NCI-H748 treated with DMSO at 0.1 percent for 48 hours (cell line): ENCODE data around the gene NEURL1.
"Not testable (repeated sequence)": the region's sequence is repeated elsewhere in the genome, so short reads cannot be mapped to it uniquely, and the experiment has no call there.

Experiments
- DNase-seq: peaks from one replicate; lab custom pipeline; 2025; lab: John Stamatoyannopoulos, UW

Gene NEURL1

DNA sequence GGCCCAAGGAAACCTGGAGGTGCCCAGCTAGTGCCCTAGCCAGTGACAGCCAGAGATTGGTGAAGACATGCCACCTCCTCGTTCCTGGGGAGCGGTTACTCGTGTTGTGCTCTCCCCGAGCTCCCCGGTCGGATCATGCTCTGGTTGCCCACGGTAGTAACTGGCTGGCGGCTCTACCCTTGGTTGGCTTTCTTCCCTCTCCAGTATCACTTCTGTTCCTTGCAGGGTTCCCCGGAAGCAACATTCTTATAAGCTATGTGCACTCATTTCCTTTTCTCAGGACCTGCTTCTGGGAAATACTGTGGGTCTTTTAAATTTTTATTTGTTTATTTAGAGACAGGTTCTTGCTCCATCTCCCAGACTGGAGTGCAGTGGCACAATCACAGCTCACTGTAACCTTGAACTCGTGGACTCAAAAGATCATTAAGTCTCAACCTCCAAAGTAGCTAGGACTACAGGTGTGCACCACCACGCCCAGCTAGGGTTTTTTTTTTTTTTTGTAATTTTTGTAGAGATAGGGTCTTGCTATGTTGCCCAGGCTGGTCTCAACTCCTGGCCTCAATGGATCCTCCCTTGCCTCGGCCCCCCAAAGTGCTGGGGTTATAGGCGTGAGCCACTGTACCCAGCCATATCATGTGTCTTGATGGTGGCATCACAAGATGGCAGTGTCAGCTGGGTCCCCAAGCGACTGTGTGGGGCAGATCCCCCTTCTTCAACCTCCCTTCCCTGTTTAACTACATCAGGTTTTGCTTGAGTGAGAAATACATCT, 27.9 kb upstream of the NEURL1 start:
- no peak for DNase-seq

DNA sequence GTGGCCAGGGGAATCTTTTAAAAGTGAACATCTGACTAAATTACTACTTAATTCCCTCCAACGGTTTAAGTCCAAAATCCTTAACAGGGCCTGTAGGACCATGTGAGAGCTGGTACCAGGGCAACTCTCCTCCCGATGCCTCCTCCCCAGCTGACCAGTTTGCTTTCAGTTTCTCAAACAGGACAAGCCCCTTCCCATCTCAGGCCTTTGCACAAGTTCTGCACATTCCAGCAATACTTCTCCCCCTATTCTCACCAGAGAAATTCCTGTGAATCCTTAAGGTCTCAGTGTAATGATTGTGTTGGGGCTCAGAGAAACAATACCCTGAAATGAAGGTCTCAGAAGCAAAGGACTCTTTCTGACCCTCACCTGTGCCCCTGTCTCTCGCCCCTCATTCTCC, 26.8 kb upstream of the NEURL1 start:
- no peak for DNase-seq

GRCh38 chr10:103467406-103467805, 26.1 kb upstream of the NEURL1 start:
- no peak for DNase-seq

- DNase-seq, result no peak
Measured at GRCh38 chr10:103469201-103469600, 24.3 kb upstream of the NEURL1 start.

DNA sequence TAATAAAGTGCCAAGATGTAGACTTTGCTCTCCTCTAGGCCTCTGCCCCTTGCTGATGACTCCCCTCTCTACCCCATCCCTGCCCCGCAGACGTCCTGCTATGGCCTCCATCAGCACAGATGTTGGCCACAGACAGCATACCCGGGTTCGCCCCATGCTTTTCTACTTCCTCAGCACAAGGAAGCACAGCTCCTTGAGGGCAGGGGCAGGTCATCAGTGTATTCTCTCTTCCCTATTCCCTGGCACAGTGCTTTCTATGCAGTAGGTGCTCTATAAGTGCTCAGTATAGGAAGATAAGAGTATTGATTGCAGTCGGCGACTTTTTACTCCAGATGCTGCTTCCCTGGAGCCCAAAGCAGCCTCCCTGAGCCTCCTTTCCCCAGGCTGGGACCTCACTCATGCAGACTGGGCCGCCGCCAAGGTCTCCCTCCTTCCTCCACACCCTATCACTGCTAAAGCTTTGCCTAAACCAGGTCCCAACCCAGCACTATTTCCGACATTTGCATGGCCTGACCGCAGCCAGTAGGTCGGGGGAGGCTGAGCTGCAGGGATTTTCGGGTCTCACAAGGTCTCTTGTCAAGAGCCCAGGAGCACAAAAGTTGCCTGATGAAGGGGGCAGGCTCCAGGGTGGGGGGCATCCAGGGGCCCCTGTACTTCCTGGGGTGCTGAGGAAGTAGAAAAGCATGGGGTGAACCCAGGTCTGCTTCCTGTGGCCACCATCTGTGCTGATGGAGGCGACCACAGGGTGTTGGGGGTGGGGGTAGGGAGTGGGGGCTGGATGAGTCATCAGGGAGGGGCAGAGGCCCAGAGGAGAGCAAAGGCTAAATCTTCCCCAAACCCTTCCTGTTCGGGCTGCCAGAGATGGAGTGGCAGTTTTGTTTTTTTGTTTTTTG, 22.5 kb upstream of the NEURL1 start:
- DNase-seq, result no peak

DNA sequence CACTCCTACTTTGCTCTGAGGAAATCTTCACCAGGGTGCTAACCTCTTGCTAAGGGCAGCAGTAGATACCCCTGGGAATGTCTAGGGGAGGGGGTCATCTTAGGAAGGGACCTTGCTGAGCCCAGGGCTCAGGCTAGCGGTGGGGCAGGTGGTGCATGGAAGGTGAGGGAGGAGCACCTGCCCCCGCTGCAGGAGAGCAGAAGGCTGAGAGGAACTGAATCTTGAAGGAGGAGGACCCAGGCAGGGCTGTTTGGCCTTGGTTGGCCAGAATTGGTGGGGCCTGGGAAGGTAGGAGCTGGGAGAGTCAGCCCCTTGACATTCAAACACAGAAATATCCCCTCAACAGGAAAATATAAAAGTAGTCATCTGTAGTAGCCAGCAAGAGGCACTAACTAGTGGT, 21.5 kb upstream of the NEURL1 start:
- DNase-seq, result no peak

DNA sequence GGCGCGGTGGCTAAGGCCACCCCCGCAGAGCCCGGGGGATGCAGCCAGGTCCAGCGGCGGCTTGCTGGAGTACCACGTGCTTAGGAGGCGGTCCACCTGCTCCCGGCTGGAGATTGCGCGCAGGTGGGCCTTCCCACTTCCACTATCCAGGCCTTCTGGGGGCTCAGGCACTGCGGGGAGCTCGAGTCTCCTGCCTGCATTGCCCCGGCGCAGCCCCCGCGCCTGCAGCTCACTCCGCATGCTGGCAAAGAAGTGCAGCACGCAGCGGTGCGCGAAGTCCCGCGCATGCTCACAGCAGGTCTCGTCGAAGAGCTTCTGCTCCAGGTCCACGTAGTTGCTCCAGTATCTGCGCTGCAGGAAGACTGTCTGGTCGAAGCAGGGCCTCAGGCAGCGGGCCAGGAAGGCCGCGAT, 20.2 kb upstream of the NEURL1 start:
- no peak for DNase-seq

DNA sequence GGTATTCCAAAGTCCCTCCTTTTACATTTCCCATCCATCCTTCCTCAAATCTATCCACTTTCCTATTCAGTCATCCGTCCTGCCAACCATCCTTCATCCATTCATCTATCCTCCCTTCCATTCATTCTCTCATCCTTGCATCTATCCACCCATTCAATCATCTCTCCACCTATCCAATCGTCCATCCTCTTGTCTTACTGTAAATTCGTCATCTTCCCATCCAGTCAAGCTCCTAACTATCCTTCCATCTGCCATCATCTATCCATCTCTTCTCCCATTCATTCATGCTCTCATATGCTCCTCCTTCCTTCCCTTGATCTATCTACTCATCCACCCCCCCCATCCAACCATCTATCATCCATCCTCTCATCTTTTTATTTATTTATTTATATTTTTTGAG, 19.4 kb upstream of the NEURL1 start:
- no peak for DNase-seq

DNA sequence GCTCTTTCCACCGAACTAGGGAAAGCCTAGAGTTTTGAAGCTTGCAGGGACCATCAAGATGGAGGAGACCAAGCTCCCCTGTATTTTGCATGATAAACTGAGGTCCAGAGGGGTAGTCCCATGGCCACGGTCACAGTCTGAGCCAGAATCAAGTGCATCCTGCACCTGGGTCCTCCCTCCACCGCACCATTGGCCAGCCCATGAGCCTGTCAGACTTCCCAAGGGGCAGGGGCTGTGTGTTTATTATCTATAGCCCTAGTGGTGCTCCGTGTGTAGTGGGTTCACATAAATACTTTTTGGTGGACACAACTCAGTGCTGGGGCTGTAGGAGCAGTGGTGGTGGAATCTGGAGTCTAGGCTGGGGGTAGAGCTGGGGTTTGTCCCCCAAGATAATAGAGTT, 18.1 kb upstream of the NEURL1 start:
- DNase-seq, result no peak

GRCh38 chr10:103476046-103476768, 17.3 kb upstream of the NEURL1 start:
- DNase-seq, result no peak

DNA sequence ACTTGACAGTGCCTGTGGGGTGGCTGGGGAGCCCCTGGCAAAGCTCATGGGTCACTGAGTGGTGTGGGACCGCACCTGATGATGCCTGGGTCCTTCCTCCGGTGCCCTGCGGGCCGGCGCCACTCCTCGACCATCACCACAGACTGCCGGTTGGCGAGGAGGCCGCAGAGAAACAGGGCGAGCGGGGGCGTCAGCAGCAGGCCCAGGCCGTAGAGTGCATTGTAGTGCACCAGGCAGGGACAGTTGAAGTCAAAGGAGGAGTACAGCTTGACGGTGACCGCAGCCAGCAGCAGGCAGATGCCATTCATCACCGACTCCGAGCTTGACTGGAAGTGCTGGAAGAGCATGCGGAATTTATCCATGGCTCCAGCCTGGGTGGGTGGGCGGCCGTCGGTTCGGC, 14.8 kb upstream of the NEURL1 start:
- DNase-seq, result no peak

GRCh38 chr10:103479135-103479534, 14.4 kb upstream of the NEURL1 start, which contains the start of gene CALHM3:
Gene CALHM3, minus strand, starts transcription at chr10:103479240. Its CDS starts 208 bp downstream, at chr10:103479032.
- no peak for DNase-seq

DNA sequence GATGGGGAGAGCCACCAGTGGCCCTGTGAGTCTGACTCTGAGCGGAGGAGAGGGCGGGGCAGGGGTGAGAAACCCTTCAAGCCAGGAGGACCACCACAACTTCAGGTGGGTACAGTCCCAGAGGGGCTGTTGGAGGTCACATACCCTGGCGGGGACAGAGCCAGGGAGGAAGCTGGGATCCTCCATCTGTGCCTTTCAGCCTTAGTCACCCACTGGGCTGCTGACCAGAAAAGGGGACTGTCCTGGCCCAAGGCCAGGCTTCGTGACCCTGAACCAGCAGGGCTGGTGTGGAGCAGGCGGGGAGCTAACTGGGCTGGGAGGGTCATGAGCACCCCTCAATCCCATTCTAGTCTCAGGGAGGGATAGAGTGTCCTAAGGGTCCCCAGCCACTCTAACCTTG, 13.0 kb upstream of the NEURL1 start:
- DNase-seq, result no peak

GRCh38 chr10:103481974-103482531, 11.5 kb upstream of the NEURL1 start:
- DNase-seq, result peak; percentile 49

DNA sequence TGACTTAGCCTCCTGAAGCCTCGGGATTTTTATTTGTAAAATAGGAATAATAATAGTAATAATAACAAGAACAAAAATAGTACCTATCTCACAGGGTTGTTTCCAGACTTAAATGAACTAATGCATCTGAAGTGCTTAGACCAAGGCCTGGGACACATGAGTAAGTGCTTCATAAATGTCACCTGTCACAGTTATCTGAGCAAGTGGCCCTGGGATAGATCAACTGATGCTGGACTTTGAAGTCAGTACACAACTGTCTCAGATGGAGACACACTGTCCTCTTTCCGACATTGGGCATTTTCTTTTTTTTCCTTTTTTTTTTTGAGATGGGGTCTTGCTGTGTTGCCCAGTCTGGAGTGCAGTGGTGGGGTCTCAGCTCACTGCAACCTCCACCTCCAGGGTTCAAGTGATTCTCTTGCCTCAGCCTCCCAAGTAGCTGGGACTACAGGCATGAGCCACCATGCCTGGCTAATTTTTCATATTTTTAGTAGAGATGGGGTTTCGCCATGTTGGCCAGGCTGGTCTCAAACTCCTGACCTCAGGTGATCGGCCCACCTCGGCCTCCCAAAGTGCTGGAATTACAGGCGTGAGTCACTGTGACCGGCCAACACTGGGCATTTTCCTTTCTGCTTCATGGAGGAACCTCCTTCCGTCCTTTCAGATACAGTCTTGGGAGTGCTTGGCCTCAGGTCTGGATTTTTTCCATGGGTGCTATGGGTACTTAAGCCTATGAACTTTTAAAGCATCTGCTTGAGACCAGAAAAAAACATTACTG, 6.7 kb upstream of the NEURL1 start:
- not testable (repeated sequence) for DNase-seq

- no peak for DNase-seq
Measured at GRCh38 chr10:103487410-103487708, 6.1 kb upstream of the NEURL1 start.

DNA sequence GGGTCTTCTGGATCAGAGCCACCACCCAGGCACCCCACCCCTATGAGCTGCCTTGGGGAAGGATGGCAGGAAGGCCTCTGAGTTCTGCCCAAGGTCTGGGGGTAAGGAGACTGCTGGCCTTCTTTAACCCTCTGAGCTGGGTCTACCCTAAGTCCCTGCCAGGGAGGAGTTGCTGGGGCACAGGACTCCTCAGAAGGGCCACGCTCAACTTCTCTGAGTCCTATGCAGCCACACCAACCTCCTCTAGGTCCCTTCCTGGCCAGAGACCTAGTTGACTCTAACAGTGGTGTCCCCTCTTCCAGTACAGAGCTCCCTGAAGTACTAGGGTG, 2.6 kb upstream of the NEURL1 start:
- DNase-seq, result no peak

GRCh38 chr10:103491729-103492364, 1.7 kb upstream of the NEURL1 start:
- no peak for DNase-seq

- no peak for DNase-seq
Measured at GRCh38 chr10:103492655-103493261, 747 bp upstream of the NEURL1 start.

- no peak for DNase-seq
Measured at GRCh38 chr10:103493916-103494877, 692 bp downstream of the NEURL1 start.
